Endodermal cell (in vitro differentiated cells): Measurements from ENCODE around the gene CCDC87. TPM values are rescaled to one million over a fixed set of nuclear protein-coding genes. Genes with fewer than 3 reads are reported as not detected.

Source experiments
- DNase-seq: peaks from one replicate; pipeline ENCODE4 v3.0.0-alpha.2; 2017
- H3K27ac ChIP-seq: 2 replicates; pipeline ENCODE4 v1.5.1; 2013; ENCODE audit warnings: mild to moderate bottlenecking, low read depth, low read length, moderate library complexity
- H3K27me3 ChIP-seq: 2 replicates; pipeline ENCODE4 v1.6.1; 2013; ENCODE audit warnings: mild to moderate bottlenecking, low read length, moderate library complexity; ENCODE audit not compliant: insufficient read depth, control insufficient read depth, poor library complexity, severe bottlenecking
- H3K36me3 ChIP-seq: 2 replicates; pipeline ENCODE4 v1.7.0; 2013; ENCODE audit warnings: mild to moderate bottlenecking, low read length, moderate library complexity; ENCODE audit not compliant: control insufficient read depth, insufficient read depth
- H3K4me1 ChIP-seq: one replicate; pipeline ENCODE4 v1.7.0; 2013; ENCODE audit warnings: low read length; ENCODE audit not compliant: control insufficient read depth, insufficient read depth
- H3K4me3 ChIP-seq: 2 replicates; pipeline ENCODE4 v1.5.1; 2013; ENCODE audit warnings: mild to moderate bottlenecking, low read length, moderate library complexity
- H3K9ac ChIP-seq: 2 replicates; pipeline ENCODE4 v1.6.1; 2013; ENCODE audit warnings: mild to moderate bottlenecking, low read length, moderate library complexity; ENCODE audit not compliant: poor library complexity, severe bottlenecking; ENCODE audit errors: extremely low read depth
- H3K9me3 ChIP-seq: 2 replicates; pipeline ENCODE4 v1.6.1; 2013; ENCODE audit warnings: mild to moderate bottlenecking, low read length, moderate library complexity; ENCODE audit not compliant: control insufficient read depth
- H3K27ac Mint-ChIP-seq: 2 replicates; pipeline ENCODE4 v1.8.0; 2020; ENCODE audit warnings: mixed read lengths
- H3K27me3 Mint-ChIP-seq: 2 replicates; pipeline ENCODE4 v1.8.0; 2021; ENCODE audit warnings: mild to moderate bottlenecking, mixed read lengths; ENCODE audit not compliant: insufficient read depth
- H3K36me3 Mint-ChIP-seq: 2 replicates; pipeline ENCODE4 v1.8.0; 2020; ENCODE audit warnings: low read depth, mixed read lengths
- H3K4me1 Mint-ChIP-seq: 2 replicates; pipeline ENCODE4 v1.8.0; 2020; ENCODE audit warnings: mixed read lengths
- H3K4me3 Mint-ChIP-seq: 2 replicates; pipeline ENCODE4 v1.8.0; 2020; ENCODE audit warnings: mild to moderate bottlenecking, moderate library complexity, mixed read lengths
- H3K9me3 Mint-ChIP-seq: 2 replicates; pipeline ENCODE4 v1.8.0; 2020; ENCODE audit warnings: mild to moderate bottlenecking, mixed read lengths
- WGBS, 2 experiments: methylation state at CpG; one replicate each; pipeline versions ENCODE4 v1.1.5 to v1.1.7; 2013; ENCODE audit warnings: missing lambda C conversion rate in 2 of 2, mixed read lengths in 1 of 2; ENCODE audit not compliant: insufficient coverage in 1 of 2, insufficient read length in 1 of 2; 5-methylcytosine and 5-hydroxymethylcytosine counted together
- total RNA-seq, 2 donors: library from RNA; stranded (reverse); fragmentation: NEBNext Ultra II Directional in 1 of 2; extraction: Animal tissue kit (Norgen Biotek cat#: 25700) in 1 of 2; gene quantifications; 2 replicates in 1 of 2; 3 replicates in 1 of 2; pipeline ENCODE4 v1.2.1, GENCODE V29; 2021
- TF ChIP-seq, protein P1 (sequence below): fragments of 200-600 bp; sonication (generic); conservative IDR thresholded peaks from 2 replicates; pipeline ENCODE4 v1.5.0; 2021; ENCODE audit warnings: antibody characterized with exemption, mild to moderate bottlenecking

The CCDC87 gene
- total RNA-seq, 2 donors from 2014 or later: 0.84 to 1.5 TPM

DNA sequence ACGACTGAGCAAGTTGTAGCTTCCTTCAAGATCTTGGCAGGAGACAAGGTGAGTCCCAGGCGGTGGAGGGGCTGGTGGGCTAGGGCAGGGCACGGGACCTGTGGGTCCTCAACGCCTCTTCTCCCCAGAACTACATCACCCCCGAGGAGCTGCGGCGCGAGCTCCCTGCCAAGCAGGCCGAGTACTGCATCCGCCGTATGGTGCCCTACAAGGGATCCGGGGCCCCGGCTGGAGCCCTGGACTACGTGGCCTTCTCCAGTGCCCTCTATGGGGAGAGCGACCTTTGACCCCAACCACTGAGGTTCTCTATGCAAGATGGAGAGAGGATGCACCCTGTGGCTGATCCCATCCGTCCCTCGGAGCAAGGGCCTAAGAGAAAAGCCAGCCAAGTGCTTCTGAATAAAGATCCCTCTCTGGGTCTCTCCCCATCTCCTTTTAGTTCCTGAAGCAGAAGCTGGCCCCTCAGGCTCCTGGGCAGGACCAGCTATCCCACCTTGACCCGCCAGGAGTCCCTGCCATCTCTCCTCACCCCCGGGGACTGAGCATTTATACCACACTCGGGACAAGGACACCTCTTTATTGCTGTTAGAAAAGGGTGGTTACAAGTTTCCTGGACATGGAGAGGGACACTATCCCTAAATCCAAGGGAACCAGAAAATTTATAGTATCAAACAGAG, 29.8 kb downstream of the CCDC87 start:
- Histone ChIP-seq H3K9ac (no peak overlapping the region), H3K9me3 (no peaks in the 10 kb centered on the region), H3K4me1 (no peaks in the 10 kb centered on the region), H3K36me3 (no peaks in the 10 kb centered on the region), H3K27ac (no peak overlapping the region), H3K27me3 (no peaks in the 10 kb centered on the region), H3K4me3 (no peak overlapping the region)
- Mint-ChIP-seq H3K4me1 (no peaks in the 10 kb centered on the region), H3K27me3 (peaks cover 14% of the 10 kb centered on the region), H3K4me3 (no peak overlapping the region), H3K36me3 (no peaks in the 10 kb centered on the region), H3K9me3 (no peaks in the 10 kb centered on the region), H3K27ac (no peak overlapping the region)
- TF ChIP-seq, protein P1, sequence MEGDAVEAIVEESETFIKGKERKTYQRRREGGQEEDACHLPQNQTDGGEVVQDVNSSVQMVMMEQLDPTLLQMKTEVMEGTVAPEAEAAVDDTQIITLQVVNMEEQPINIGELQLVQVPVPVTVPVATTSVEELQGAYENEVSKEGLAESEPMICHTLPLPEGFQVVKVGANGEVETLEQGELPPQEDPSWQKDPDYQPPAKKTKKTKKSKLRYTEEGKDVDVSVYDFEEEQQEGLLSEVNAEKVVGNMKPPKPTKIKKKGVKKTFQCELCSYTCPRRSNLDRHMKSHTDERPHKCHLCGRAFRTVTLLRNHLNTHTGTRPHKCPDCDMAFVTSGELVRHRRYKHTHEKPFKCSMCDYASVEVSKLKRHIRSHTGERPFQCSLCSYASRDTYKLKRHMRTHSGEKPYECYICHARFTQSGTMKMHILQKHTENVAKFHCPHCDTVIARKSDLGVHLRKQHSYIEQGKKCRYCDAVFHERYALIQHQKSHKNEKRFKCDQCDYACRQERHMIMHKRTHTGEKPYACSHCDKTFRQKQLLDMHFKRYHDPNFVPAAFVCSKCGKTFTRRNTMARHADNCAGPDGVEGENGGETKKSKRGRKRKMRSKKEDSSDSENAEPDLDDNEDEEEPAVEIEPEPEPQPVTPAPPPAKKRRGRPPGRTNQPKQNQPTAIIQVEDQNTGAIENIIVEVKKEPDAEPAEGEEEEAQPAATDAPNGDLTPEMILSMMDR: no peak
- no peak for DNase-seq
- 91 to 97% methylated on average over 13 to 20 of the region's 20 CpGs for WGBS, 2 experiments

DNA sequence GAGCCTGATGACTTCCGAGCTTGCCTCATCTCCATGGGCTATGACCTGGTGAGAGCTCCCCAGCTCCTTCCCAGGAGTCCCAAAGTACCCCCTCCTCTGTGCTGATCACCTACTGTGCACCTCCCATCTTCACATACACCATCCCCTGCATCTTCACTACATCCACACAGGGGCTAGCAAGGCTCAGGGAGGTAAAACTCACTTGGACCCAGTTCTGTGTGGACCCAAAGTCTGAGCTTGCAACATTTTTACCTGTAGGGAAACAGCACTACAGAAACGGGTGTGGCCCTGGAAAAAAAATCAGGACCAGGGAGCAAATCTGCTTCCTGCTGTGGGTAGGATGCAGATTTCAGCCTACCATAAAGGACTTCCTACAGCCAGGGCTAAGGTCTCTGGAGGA, 30.6 kb downstream of the CCDC87 start:
- WGBS, 2 experiments: 93% methylated on average over 2 of the region's 2 CpGs; no CpG with 5 or more reads in 1 of the 2 experiments
- H3K4me1 ChIP-seq: no peaks in the 10 kb centered on the region
- DNase-seq: no peak
- H3K27me3 ChIP-seq: no peaks in the 10 kb centered on the region
- Mint-ChIP-seq H3K4me1 (no peaks in the 10 kb centered on the region), H3K27me3 (peaks cover 15% of the 10 kb centered on the region), H3K27ac (no peak overlapping the region), H3K9me3 (no peaks in the 10 kb centered on the region), H3K36me3 (no peaks in the 10 kb centered on the region), H3K4me3 (no peak overlapping the region)
- H3K4me3 ChIP-seq: no peak overlapping the region
- no peaks in the 10 kb centered on the region for H3K36me3 ChIP-seq
- H3K27ac ChIP-seq: no peak overlapping the region
- H3K9me3 ChIP-seq: no peaks in the 10 kb centered on the region
- H3K9ac ChIP-seq: no peak overlapping the region
- TF ChIP-seq, protein P1: no peak

DNA sequence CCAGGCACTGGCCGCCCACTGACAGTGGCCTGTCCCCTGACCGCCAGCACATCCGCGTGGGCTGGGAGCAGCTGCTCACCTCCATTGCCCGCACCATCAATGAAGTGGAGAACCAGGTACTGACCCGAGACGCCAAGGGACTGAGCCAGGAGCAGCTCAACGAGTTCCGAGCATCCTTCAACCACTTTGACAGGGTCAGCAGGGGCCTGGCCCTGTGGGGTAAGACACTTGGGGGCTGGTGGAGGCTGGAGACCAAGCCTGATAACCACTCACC, 31.0 kb downstream of the CCDC87 start:
- no peaks in the 10 kb centered on the region for H3K27me3 ChIP-seq
- H3K27ac ChIP-seq: no peak overlapping the region
- H3K4me3 ChIP-seq: no peak overlapping the region
- H3K4me1 Mint-ChIP-seq: no peaks in the 10 kb centered on the region
- TF ChIP-seq, protein P1: no peak
- no peak overlapping the region for H3K27ac Mint-ChIP-seq
- no peaks in the 10 kb centered on the region for H3K9me3 ChIP-seq
- no peak overlapping the region for H3K4me3 Mint-ChIP-seq
- no peak overlapping the region for H3K9ac ChIP-seq
- H3K27me3 Mint-ChIP-seq: peaks cover 13% of the 10 kb centered on the region
- H3K4me1 ChIP-seq: no peaks in the 10 kb centered on the region
- no peaks in the 10 kb centered on the region for H3K9me3 Mint-ChIP-seq
- DNase-seq: no peak
- H3K36me3 Mint-ChIP-seq: no peaks in the 10 kb centered on the region
- H3K36me3 ChIP-seq: no peaks in the 10 kb centered on the region
- WGBS, 2 experiments: 90 to 98% methylated on average over 7 to 9 of the region's 9 CpGs
